ENCODE measurements around the gene CACNB2. TPM values are rescaled to one million over a fixed set of nuclear protein-coding genes. Genes with fewer than 3 reads are reported as not detected.

The CACNB2 gene
- total and polyA plus RNA-seq, 4 donors, result 0.38 to 3.1 (median 0.83) TPM

GRCh38 chr10:18399158-18399557 is 258.9 kb downstream of the CACNB2 start:
- Histone ChIP-seq H3K9me3 (ENCODE audit: control insufficient read depth in 4 of 4, low read length in 3 of 4) (no peaks in the 10 kb centered on the region), H3K27me3 (ENCODE audit: control insufficient read depth in 4 of 4, insufficient read depth in 4 of 4, low read length in 3 of 4) (no peaks in the 10 kb centered on the region), H3K9ac (ENCODE audit: low read depth in 1 of 2, low read length in 2 of 2) (no peak overlapping the region), H3K4me3 (ENCODE audit: low read depth in 1 of 3, low read length in 3 of 3) (no peak overlapping the region), H3K4me1 (ENCODE audit: control insufficient read depth in 4 of 4, insufficient read depth in 4 of 4, low read length in 3 of 4) (peaks cover 0 to 16% (median 2%) of the 10 kb centered on the region in 4 donors), H3K36me3 (ENCODE audit: control insufficient read depth in 4 of 4, insufficient read depth in 3 of 4, low read depth in 1 of 4, low read length in 3 of 4) (no peaks in the 10 kb centered on the region), H3K27ac (ENCODE audit: low read depth in 1 of 2, low read length in 2 of 2) (no peak overlapping the region)
- 86% methylated on average over 3 of the region's 3 CpGs for WGBS
- no peak for TF ChIP-seq ATF3 (IDR thresholded peaks at IDR 0.05)
- TF ChIP-seq MAX (IDR thresholded peaks at IDR 0.05), result no peak
- no peak for DNase-seq (ENCODE audit: low spot score)

- DNase-seq (ENCODE audit: low spot score), result peak; percentile 55
- Histone ChIP-seq H3K27me3 (ENCODE audit: control insufficient read depth in 4 of 4, insufficient read depth in 4 of 4, low read length in 3 of 4) (no peaks in the 10 kb centered on the region), H3K27ac (ENCODE audit: low read depth in 1 of 2, low read length in 2 of 2) (peak overlapping the region; percentile 16 to 44), H3K9ac (ENCODE audit: low read depth in 1 of 2, low read length in 2 of 2) (peak overlapping the region in 1 of 2 donors; percentile 30), H3K4me3 (ENCODE audit: low read depth in 1 of 3, low read length in 3 of 3) (peak overlapping the region; percentile 44 to 79 (median 70)), H3K9me3 (ENCODE audit: control insufficient read depth in 4 of 4, low read length in 3 of 4) (no peaks in the 10 kb centered on the region), H3K36me3 (ENCODE audit: control insufficient read depth in 4 of 4, insufficient read depth in 3 of 4, low read depth in 1 of 4, low read length in 3 of 4) (no peaks in the 10 kb centered on the region), H3K4me1 (ENCODE audit: control insufficient read depth in 4 of 4, insufficient read depth in 4 of 4, low read length in 3 of 4) (peaks cover 0 to 16% (median 2%) of the 10 kb centered on the region in 4 donors)
- TF ChIP-seq REST (IDR thresholded peaks at IDR 0.05), result peak; percentile 11
- peak in 1 of 2 donors; percentile 18 for TF ChIP-seq RXRA (IDR thresholded peaks at IDR 0.05)
- TF ChIP-seq ATF3 (IDR thresholded peaks at IDR 0.05), result no peak
- no peak for TF ChIP-seq RAD21 (IDR thresholded peaks at IDR 0.05)
- TF ChIP-seq YY1 (IDR thresholded peaks at IDR 0.05), result peak; percentile 46
- peak; percentile 25 for TF ChIP-seq HNF4G (IDR thresholded peaks at IDR 0.05)
- TF ChIP-seq JUND (IDR thresholded peaks at IDR 0.05), result no peak
- TF ChIP-seq HNF4A (conservative IDR thresholded peaks at IDR 0.05), result peak; percentile 52 to 81
- WGBS, result 8% methylated on average over 17 of the region's 17 CpGs
Measured at GRCh38 chr10:18400201-18400905, 260.1 kb downstream of the CACNB2 start.

GRCh38 chr10:18400906-18401245 is 260.7 kb downstream of the CACNB2 start:
- 12% methylated on average over 11 of the region's 11 CpGs for WGBS
- peak overlapping the region; percentile 16 to 44 for H3K27ac ChIP-seq (ENCODE audit: low read depth in 1 of 2, low read length in 2 of 2)
- H3K9ac ChIP-seq (ENCODE audit: low read depth in 1 of 2, low read length in 2 of 2), result peak overlapping the region in 1 of 2 donors; percentile 30
- peak overlapping the region; percentile 41 to 79 (median 70) for H3K4me3 ChIP-seq (ENCODE audit: low read depth in 1 of 3, low read length in 3 of 3)
- H3K4me1 ChIP-seq (ENCODE audit: control insufficient read depth in 4 of 4, insufficient read depth in 4 of 4, low read length in 3 of 4), result peaks cover 0 to 16% (median 2%) of the 10 kb centered on the region in 4 donors
- no peaks in the 10 kb centered on the region for H3K36me3 ChIP-seq (ENCODE audit: control insufficient read depth in 4 of 4, insufficient read depth in 3 of 4, low read depth in 1 of 4, low read length in 3 of 4)
- no peaks in the 10 kb centered on the region for H3K9me3 ChIP-seq (ENCODE audit: control insufficient read depth in 4 of 4, low read length in 3 of 4)
- peak; percentile 35 for DNase-seq (ENCODE audit: low spot score)
- no peaks in the 10 kb centered on the region for H3K27me3 ChIP-seq (ENCODE audit: control insufficient read depth in 4 of 4, insufficient read depth in 4 of 4, low read length in 3 of 4)
- TF ChIP-seq ZBTB33 (IDR thresholded peaks at IDR 0.05) (no peak), FOXA1 (IDR thresholded peaks at IDR 0.05) (no peak), YY1 (IDR thresholded peaks at IDR 0.05) (no peak), RXRA (IDR thresholded peaks at IDR 0.05) (no peak), ATF3 (IDR thresholded peaks at IDR 0.05) (no peak), RAD21 (IDR thresholded peaks at IDR 0.05) (no peak), SP1 (IDR thresholded peaks at IDR 0.05) (no peak), NR2F2 (IDR thresholded peaks at IDR 0.05) (no peak), REST (IDR thresholded peaks at IDR 0.05) (no peak), JUND (IDR thresholded peaks at IDR 0.05) (no peak), HNF4G (IDR thresholded peaks at IDR 0.05) (no peak), GABPA (IDR thresholded peaks at IDR 0.05 in 1 of 2, conservative IDR thresholded peaks at IDR 0.05 in 1 of 2) (no peak), MAX (IDR thresholded peaks at IDR 0.05) (no peak), EGR1 (IDR thresholded peaks at IDR 0.05; ENCODE audit: low read depth in 2 of 2) (no peak)

Measured in liver (tissue), 9 donors.